OCI-LY7 (cell line): Measurements from ENCODE around the gene ZC2HC1B. TPM values are rescaled to one million over a fixed set of nuclear protein-coding genes. Genes with fewer than 3 reads are reported as not detected.

Experiments used
- BruUV-seq: library from RNA; stranded (reverse); fragments of 400-500 nt; replicated peaks from 2 replicates; lab custom pipeline; 2021; lab: Mats Ljungman, UMichigan
- CTCF ChIA-PET: fragments of 300-600 bp; sonication (Branson Sonifier 250); formaldehyde crosslinking; loops from one replicate; lab custom pipeline; 2022; ENCODE audit warnings: antibody characterized with exemption; ENCODE audit not compliant: unreplicated experiment; lab: Charles Lee
- POLR2A ChIA-PET: fragments of 300-600 bp; sonication (Branson Sonifier 250); formaldehyde crosslinking; loops from one replicate; lab custom pipeline; 2022; ENCODE audit warnings: antibody characterized with exemption; lab: Charles Lee
- DNase-seq: peaks from one replicate; pipeline ENCODE4 v3.0.0-alpha.2; 2015; ENCODE audit warnings: low spot score
- H2AFZ ChIP-seq: fragments of 200-600 bp; sonication (generic), shearing (Covaris generic); 2 replicates; pipeline ENCODE4 v1.6.1; 2014; ENCODE audit warnings: mild to moderate bottlenecking, antibody characterized with exemption, low read length, moderate library complexity
- H3K27ac ChIP-seq: fragments of 200-600 bp; sonication (generic); 2 replicates; pipeline ENCODE4 v1.5.1; 2014; ENCODE audit warnings: mixed run types, low read depth, mild to moderate bottlenecking, moderate library complexity, low read length, inconsistent platforms; ENCODE audit not compliant: poor library complexity, severe bottlenecking
- H3K36me3 ChIP-seq: fragments of 200-600 bp; sonication (generic); 2 replicates; pipeline ENCODE4 v1.6.1; 2014; ENCODE audit warnings: mild to moderate bottlenecking, antibody characterized with exemption, low read length, moderate library complexity, mixed read lengths; ENCODE audit not compliant: insufficient read depth
- H3K4me1 ChIP-seq: fragments of 200-600 bp; sonication (generic); 2 replicates; pipeline ENCODE4 v1.5.1; 2014; ENCODE audit warnings: mild to moderate bottlenecking, low read length; ENCODE audit not compliant: insufficient read depth, poor library complexity, severe bottlenecking
- H3K4me2 ChIP-seq: fragments of 200-600 bp; sonication (generic); 2 replicates; pipeline ENCODE4 v1.6.1; 2014; ENCODE audit warnings: mild to moderate bottlenecking, low read length
- H3K4me3 ChIP-seq: fragments of 200-600 bp; sonication (generic); 2 replicates; pipeline ENCODE4 v1.5.1; 2014; ENCODE audit warnings: mild to moderate bottlenecking, low read depth, low read length; ENCODE audit not compliant: poor library complexity, severe bottlenecking
- H3K79me2 ChIP-seq: fragments of 200-600 bp; sonication (generic); 2 replicates; pipeline ENCODE4 v1.6.1; 2016; ENCODE audit warnings: low read depth, mild to moderate bottlenecking, low read length, moderate library complexity, mixed read lengths; ENCODE audit not compliant: insufficient read depth
- H3K9me2 ChIP-seq: fragments of 200-600 bp; sonication (generic); 2 replicates; pipeline ENCODE4 v1.6.1; 2016; ENCODE audit warnings: mild to moderate bottlenecking, low read length, mixed read lengths; ENCODE audit not compliant: insufficient read depth
- H3K9me3 ChIP-seq: fragments of 200-600 bp; sonication (generic); 2 replicates; pipeline ENCODE4 v1.6.1; 2014; ENCODE audit warnings: mild to moderate bottlenecking, mixed run types, low read length, mixed read lengths
- H4K20me1 ChIP-seq: fragments of 200-600 bp; sonication (generic); 2 replicates; pipeline ENCODE4 v1.6.1; 2014; ENCODE audit warnings: mild to moderate bottlenecking, antibody characterized with exemption, low read length, moderate library complexity, mixed read lengths; ENCODE audit not compliant: insufficient read depth
- CTCF ChIP-seq: fragments of 200-600 bp; sonication (generic); conservative IDR thresholded peaks from 2 replicates; pipeline ENCODE4 v1.5.1; 2014; ENCODE audit warnings: mild to moderate bottlenecking, antibody characterized with exemption, low read length, moderate library complexity, mixed read lengths
- EZH2phosphoT487 ChIP-seq: fragments of 200-600 bp; sonication (generic); IDR thresholded peaks from 2 replicates; pipeline ENCODE4 v1.6.1; 2018; ENCODE audit warnings: low read depth, borderline replicate concordance, mild to moderate bottlenecking, mixed run types, antibody characterized with exemption, low read length, moderate library complexity, mixed read lengths
- intact Hi-C: fragments of 100-400 bp; cut with micrococcal nuclease; formaldehyde crosslinking; loops from one replicate; pipeline ENCODE4 v1.10.0; 2022; ENCODE audit not compliant: unreplicated experiment
- total RNA-seq, 2 experiments: library from RNA; depleted of rRNA in 1 of 2; stranded (reverse); fragments of >200 nt in 1 of 2; shearing (Covaris generic) in 1 of 2; gene quantifications; 2 replicates each; pipeline ENCODE4 v1.2.3, GENCODE V29; 2014 to 2022

Gene ZC2HC1B
- total RNA-seq, 2 experiments from 2014 or later = not detected

- no peaks in the 10 kb centered on the region for H3K79me2 ChIP-seq
- H3K27ac ChIP-seq = no peak overlapping the region
- H4K20me1 ChIP-seq = no peaks in the 10 kb centered on the region
- no peak overlapping the region for H2AFZ ChIP-seq
- POLR2A ChIA-PET = no interaction called here
- H3K4me1 ChIP-seq = no peaks in the 10 kb centered on the region
- H3K4me3 ChIP-seq = no peak overlapping the region
- DNase-seq = no peak
- intact Hi-C loops = no loop called here
- no TSS peak for BruUV-seq
- H3K36me3 ChIP-seq = no peaks in the 10 kb centered on the region
- TF ChIP-seq CTCF (no peak), EZH2phosphoT487 (no peak)
- CTCF ChIA-PET = no interaction called here
- no peaks in the 10 kb centered on the region for H3K9me2 ChIP-seq
- no peaks in the 10 kb centered on the region for H3K9me3 ChIP-seq
- H3K4me2 ChIP-seq = no peak overlapping the region
These were observed 73.3 kb downstream of the ZC2HC1B start for GRCh38 chr6:143937668-143937970.

GRCh38 chr6:143939364-143939763 lies 75.1 kb downstream of the ZC2HC1B start:
- H3K4me1 ChIP-seq = no peaks in the 10 kb centered on the region
- H3K79me2 ChIP-seq = no peaks in the 10 kb centered on the region
- ChIA-PET POLR2A (interaction anchor here (0.6 to 0.7 kb wide), 4 partner anchors 12 to 794 kb away, joined by 3 to 4 read pairs (median 4); no protein-coding TSS in a partner anchor), CTCF (no interaction called here)
- no TSS peak for BruUV-seq
- H3K9me3 ChIP-seq = no peaks in the 10 kb centered on the region
- no peak overlapping the region for H3K27ac ChIP-seq
- H3K4me3 ChIP-seq = no peak overlapping the region
- TF ChIP-seq EZH2phosphoT487 (no peak), CTCF (no peak)
- no peaks in the 10 kb centered on the region for H3K36me3 ChIP-seq
- DNase-seq = no peak
- no peaks in the 10 kb centered on the region for H4K20me1 ChIP-seq
- intact Hi-C loops = no loop called here
- H2AFZ ChIP-seq = no peak overlapping the region
- no peaks in the 10 kb centered on the region for H3K9me2 ChIP-seq
- H3K4me2 ChIP-seq = no peak overlapping the region

GRCh38 chr6:143940011-143940597 lies 75.8 kb downstream of the ZC2HC1B start:
- DNase-seq = peak; percentile 63
- intact Hi-C loops = loop anchor here (1.0 to 2.0 kb wide), 2 partner anchors 73 to 365 kb away; no protein-coding TSS in a partner anchor
- H3K9me3 ChIP-seq = no peaks in the 10 kb centered on the region
- POLR2A ChIA-PET = interaction anchor here (0.5 to 0.8 kb wide), 2 partner anchors 10 to 15 kb away, joined by 3 to 5 read pairs; no protein-coding TSS in a partner anchor
- H3K4me3 ChIP-seq = no peak overlapping the region
- CTCF ChIA-PET = interaction anchor here (0.8 kb wide), 1 partner anchor 55 kb away, joined by 3 read pairs; no protein-coding TSS in a partner anchor
- no peak overlapping the region for H2AFZ ChIP-seq
- BruUV-seq = no TSS peak
- no peaks in the 10 kb centered on the region for H3K9me2 ChIP-seq
- no peaks in the 10 kb centered on the region for H3K4me1 ChIP-seq
- no peaks in the 10 kb centered on the region for H3K79me2 ChIP-seq
- no peak overlapping the region for H3K27ac ChIP-seq
- H4K20me1 ChIP-seq = no peaks in the 10 kb centered on the region
- TF ChIP-seq EZH2phosphoT487 = no peak
- TF ChIP-seq CTCF = peak; percentile 96
- no peaks in the 10 kb centered on the region for H3K36me3 ChIP-seq
- no peak overlapping the region for H3K4me2 ChIP-seq
